MCF 10A (cell line): Measurements from ENCODE around the gene CHMP6. TPM values are rescaled to one million over a fixed set of nuclear protein-coding genes. Genes with fewer than 3 reads are reported as not detected.

Experiments used
- BruUV-seq: library from RNA; stranded (reverse); fragments of 400-500 nt; replicated peaks from 2 replicates; lab custom pipeline; 2021; lab: Mats Ljungman, UMichigan
- CTCF ChIA-PET: fragments of 300-600 bp; sonication (Branson Sonifier 250); formaldehyde crosslinking; extraction: SDS; loops from one replicate; lab custom pipeline; 2021; ENCODE audit warnings: antibody characterized with exemption, inconsistent platforms; lab: Yijun Ruan, JAX
- POLR2A ChIA-PET: fragments of 300-600, 350-650 bp; sonication (Branson Sonifier 250); formaldehyde crosslinking; extraction: SDS; loops from one replicate; lab custom pipeline; 2020; ENCODE audit warnings: antibody characterized with exemption, inconsistent platforms; lab: Yijun Ruan, JAX
- DNase-seq: peaks from one replicate; pipeline ENCODE4 v3.0.0-alpha.2; 2018; ENCODE audit not compliant: unreplicated experiment
- H3K27ac Mint-ChIP-seq: one replicate; pipeline ENCODE4 v1.8.0; 2022; ENCODE audit warnings: mild to moderate bottlenecking, low read depth, mixed read lengths; ENCODE audit not compliant: unreplicated experiment
- H3K27me3 Mint-ChIP-seq: one replicate; pipeline ENCODE4 v1.8.0; 2022; ENCODE audit warnings: mixed read lengths; ENCODE audit not compliant: insufficient read depth, unreplicated experiment
- H3K36me3 Mint-ChIP-seq: one replicate; pipeline ENCODE4 v1.8.0; 2022; ENCODE audit warnings: mild to moderate bottlenecking, moderate library complexity, mixed read lengths; ENCODE audit not compliant: insufficient read depth, unreplicated experiment
- H3K4me1 Mint-ChIP-seq: one replicate; pipeline ENCODE4 v1.8.0; 2022; ENCODE audit warnings: mixed read lengths; ENCODE audit not compliant: insufficient read depth, unreplicated experiment
- H3K4me3 Mint-ChIP-seq: one replicate; pipeline ENCODE4 v1.8.0; 2022; ENCODE audit warnings: mild to moderate bottlenecking, moderate library complexity, mixed read lengths; ENCODE audit not compliant: unreplicated experiment
- H3K9me3 Mint-ChIP-seq: one replicate; pipeline ENCODE4 v1.8.0; 2022; ENCODE audit warnings: mixed read lengths; ENCODE audit not compliant: unreplicated experiment
- CTCF ChIP-seq: fragments of 200-600 bp; IDR thresholded peaks from one replicate; pipeline ENCODE4 v1.8.0; 2022; ENCODE audit warnings: antibody characterized with exemption, mild to moderate bottlenecking; ENCODE audit not compliant: unreplicated experiment
- intact Hi-C: fragments of 100-400 bp; cut with micrococcal nuclease; formaldehyde crosslinking; loops from 2 replicates; pipeline ENCODE4 v1.14.1; 2022
- total RNA-seq: library from RNA; stranded (reverse); gene quantifications from 2 replicates; pipeline ENCODE4 v1.2.3, GENCODE V29; 2022

Gene CHMP6
- total RNA-seq, 1 experiment from 2014 or later: 19.5 TPM

GRCh38 chr17:81009136-81009535 lies 17.5 kb downstream of the CHMP6 start:
- Mint-ChIP-seq H3K27ac (no peak overlapping the region), H3K4me1 (peaks cover 5% of the 10 kb centered on the region), H3K27me3 (peaks cover 40% of the 10 kb centered on the region), H3K9me3 (peaks cover 9% of the 10 kb centered on the region), H3K4me3 (no peak overlapping the region), H3K36me3 (peaks cover 7% of the 10 kb centered on the region)
- CTCF ChIA-PET: interaction anchor here (0.5 to 1.4 kb wide), 4 partner anchors 14 to 49 kb away, joined by 3 to 4 read pairs (median 4); no protein-coding TSS in a partner anchor
- intact Hi-C loops: no loop called here
- no TSS peak for BruUV-seq
- DNase-seq: no peak
- POLR2A ChIA-PET: interaction anchor here (0.7 to 1.3 kb wide), 3 partner anchors 15 to 705 kb away, joined by 3 to 5 read pairs (median 4); no protein-coding TSS in a partner anchor
- no peak for TF ChIP-seq CTCF

- no peak for DNase-seq
- CTCF ChIA-PET: interaction anchor here (1.4 kb wide), 1 partner anchor 12 kb away, joined by 4 read pairs; no protein-coding TSS in a partner anchor
- Mint-ChIP-seq H3K9me3 (peaks cover 17% of the 10 kb centered on the region), H3K4me3 (no peak overlapping the region), H3K4me1 (peaks cover 5% of the 10 kb centered on the region), H3K27me3 (peaks cover 27% of the 10 kb centered on the region), H3K27ac (no peak overlapping the region), H3K36me3 (peaks cover 7% of the 10 kb centered on the region)
- no peak for TF ChIP-seq CTCF
- POLR2A ChIA-PET: no interaction called here
- BruUV-seq: no TSS peak
- intact Hi-C loops: no loop called here
These were observed 19.3 kb downstream of the CHMP6 start for GRCh38 chr17:81010935-81011334.

- H3K9me3 Mint-ChIP-seq: peaks cover 18% of the 10 kb centered on the region
- intact Hi-C loops: no loop called here
- ChIA-PET CTCF (interaction anchor here (0.6 kb wide), 1 partner anchor 468 kb away, joined by 4 read pairs; no protein-coding TSS in a partner anchor), POLR2A (interaction anchor here (0.7 kb wide), 2 partner anchors 9 to 805 kb away, joined by 3 read pairs; no protein-coding TSS in a partner anchor)
- H3K27ac Mint-ChIP-seq: peak overlapping the region; percentile 16
- TF ChIP-seq CTCF: no peak
- H3K4me3 Mint-ChIP-seq: no peak overlapping the region
- no TSS peak for BruUV-seq
- DNase-seq: no peak
- peaks cover 5% of the 10 kb centered on the region for H3K4me1 Mint-ChIP-seq
- H3K27me3 Mint-ChIP-seq: peaks cover 17% of the 10 kb centered on the region
- peaks cover 7% of the 10 kb centered on the region for H3K36me3 Mint-ChIP-seq
These were observed 20.3 kb downstream of the CHMP6 start for GRCh38 chr17:81011951-81012350.

GRCh38 chr17:81012574-81013447 lies 21.2 kb downstream of the CHMP6 start:
- Mint-ChIP-seq H3K9me3 (peaks cover 18% of the 10 kb centered on the region), H3K27ac (no peak overlapping the region), H3K4me3 (no peak overlapping the region), H3K36me3 (peaks cover 7% of the 10 kb centered on the region), H3K4me1 (peaks cover 5% of the 10 kb centered on the region), H3K27me3 (peaks cover 11% of the 10 kb centered on the region)
- TF ChIP-seq CTCF: no peak
- BruUV-seq: no TSS peak
- intact Hi-C loops: no loop called here
- CTCF ChIA-PET: interaction anchor here (0.6 kb wide), 1 partner anchor 469 kb away, joined by 4 read pairs; no protein-coding TSS in a partner anchor
- DNase-seq: no peak
- POLR2A ChIA-PET: interaction anchor here (0.6 to 0.7 kb wide), 3 partner anchors 8 to 806 kb away, joined by 3 to 6 read pairs (median 3); no protein-coding TSS in a partner anchor
